ENCODE results near the gene CPLX3.

- TF ChIP-seq CTCF (IDR thresholded peaks at IDR 0.05; ENCODE audit: low read length) = no peak
- TF ChIP-seq EZH2 (IDR thresholded peaks at IDR 0.05; ENCODE audit: borderline replicate concordance, low read length) = no peak
Measured at GRCh38 chr15:74790080-74790916, 36.1 kb upstream of the CPLX3 start.

Measured in OCI-LY1 (cell line).